GM12892 (cell line): ENCODE results near the gene ZC3H8.

ENCODE experiments used
- POLR2A ChIP-seq: IDR thresholded peaks from 2 replicates; pipeline ENCODE4 v1.6.1; 2011; ENCODE audit warnings: low read depth, low read length, control low read depth
- POLR2AphosphoS5 ChIP-seq: IDR thresholded peaks from 2 replicates; pipeline ENCODE4 v1.6.1; 2011; ENCODE audit warnings: low read depth, low read length, control low read depth

DNA sequence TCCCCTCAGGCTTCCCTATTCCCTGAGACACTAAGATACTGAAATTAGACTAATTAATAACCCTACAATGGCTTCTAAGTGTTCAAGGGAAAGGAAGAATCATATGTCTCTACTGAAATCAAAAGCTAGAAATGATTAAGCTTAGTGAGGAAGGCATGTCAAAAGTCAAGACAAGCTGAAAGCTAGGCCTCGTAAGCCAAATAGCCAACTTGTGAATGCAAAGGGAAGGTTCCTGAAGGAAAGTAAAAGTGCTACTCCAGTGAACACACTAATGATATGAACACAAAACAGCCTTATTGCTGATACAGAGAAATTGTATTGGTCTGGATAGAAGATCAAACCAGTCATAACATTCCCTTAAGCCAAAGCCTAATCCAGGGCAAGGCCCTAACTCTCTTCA, 10.0 kb downstream of the ZC3H8 start:
- TF ChIP-seq POLR2A = no peak
- TF ChIP-seq POLR2AphosphoS5 = no peak
